ENCODE results near the gene ADPGK.
"Not testable (repeated sequence)": the region's sequence is repeated elsewhere in the genome, so short reads cannot be mapped to it uniquely, and the experiment has no call there.

Gene ADPGK

DNA sequence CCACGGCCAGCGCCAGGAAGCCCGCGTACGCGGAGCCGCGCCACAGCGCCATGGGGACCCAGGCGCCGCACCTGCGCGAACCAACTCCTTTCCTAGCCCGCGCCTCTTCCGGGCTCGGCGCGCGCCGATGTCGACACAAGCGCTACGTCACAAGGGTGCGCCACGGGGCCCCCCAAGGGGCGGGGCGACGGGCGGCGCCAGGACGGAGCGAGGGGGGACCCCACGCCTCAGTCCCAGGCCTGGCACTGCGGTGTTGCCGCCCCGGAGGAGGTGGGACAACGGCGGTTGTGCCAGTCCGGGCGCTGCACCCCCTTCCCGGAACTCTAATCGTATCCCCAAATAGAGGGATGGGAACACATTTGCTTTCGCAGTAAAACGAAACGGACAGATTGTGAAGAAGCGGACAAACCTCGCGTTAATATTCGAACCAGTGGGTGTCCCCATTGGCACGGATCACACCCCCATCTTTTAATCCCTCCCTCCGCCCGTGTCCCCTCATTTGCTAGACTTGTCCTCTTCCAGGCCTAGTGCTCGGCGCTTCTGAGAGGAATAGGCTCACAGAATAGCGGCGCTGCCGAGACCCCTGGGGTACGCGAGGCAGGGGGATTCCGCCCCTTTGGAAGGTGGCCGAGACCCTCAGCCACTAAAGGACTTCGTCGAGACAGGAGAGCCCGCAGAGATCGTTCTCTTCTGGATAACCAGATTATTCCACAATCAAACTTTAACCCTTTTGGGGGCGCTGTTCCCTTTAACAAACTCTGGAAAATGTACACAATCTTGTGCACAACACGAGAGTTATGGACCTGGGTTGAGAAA, at the start of gene ADPGK:
Gene ADPGK, minus strand, starts transcription at position 119 of the 816 bp plus-strand sequence. Its CDS starts 67 bp downstream, at position 52.
- peak; percentile 93 for DNase-seq (ENCODE audit: low spot score)

DNA sequence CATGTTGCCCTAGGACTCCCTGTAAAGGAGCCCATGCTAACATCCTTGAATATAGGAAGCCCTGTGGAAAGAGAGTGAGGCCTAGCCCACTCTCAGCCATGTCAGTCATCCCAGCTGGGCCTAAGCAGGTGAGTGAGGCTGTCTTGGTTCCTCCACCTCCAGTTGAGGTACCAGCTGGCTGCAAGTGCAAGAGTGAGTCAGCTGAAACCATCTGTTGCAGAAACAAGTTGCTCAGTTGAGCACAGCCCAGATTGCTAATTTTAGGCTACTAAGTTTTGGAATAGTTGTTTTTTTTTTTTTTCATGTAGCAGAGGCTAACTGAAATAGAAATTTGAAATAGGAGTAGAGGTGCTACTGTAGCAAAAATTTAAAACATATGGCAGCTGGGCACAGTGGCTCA, 43.7 kb upstream of the ADPGK start:
- no peak for DNase-seq (ENCODE audit: low spot score)

DNA sequence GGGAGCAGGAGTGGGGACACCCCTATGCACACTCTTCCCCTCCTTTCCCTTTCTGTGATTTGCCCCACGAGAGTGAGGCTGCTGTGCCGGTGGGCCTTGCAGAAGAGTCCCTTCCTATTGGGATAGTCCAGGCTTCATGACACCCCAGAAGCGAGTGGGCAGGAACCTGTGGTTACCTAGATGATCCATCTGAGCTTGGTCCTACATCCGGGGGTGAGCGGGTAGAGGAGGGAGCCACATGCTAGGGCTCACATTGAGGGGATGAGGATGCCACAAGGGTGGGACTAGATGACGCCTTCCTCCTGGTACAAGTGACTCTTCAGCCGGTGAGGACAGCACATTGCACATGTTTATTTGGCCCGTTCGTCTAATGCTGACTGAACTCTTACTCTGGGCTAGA, 43.1 kb upstream of the ADPGK start:
- no peak for DNase-seq (ENCODE audit: low spot score)

DNA sequence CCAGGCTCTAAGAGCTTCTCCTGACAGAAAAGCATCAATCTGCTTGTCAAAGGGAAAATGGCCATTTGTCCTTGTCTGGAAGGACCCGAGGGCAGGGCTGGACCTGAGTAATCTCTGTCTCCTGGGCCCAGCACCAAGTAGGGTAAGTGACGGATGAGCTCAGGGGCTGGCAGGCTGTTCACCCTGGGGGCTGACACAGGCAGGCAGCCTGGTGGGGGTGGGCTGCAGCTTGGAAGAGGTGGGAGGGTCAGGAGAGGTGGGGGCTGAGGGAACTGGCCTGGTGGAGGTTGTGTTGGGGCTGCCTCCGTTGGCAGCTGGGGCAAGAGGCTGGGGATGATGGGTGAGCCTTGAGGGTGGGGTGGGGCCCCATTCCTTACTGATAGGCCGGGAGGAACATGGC, 42.3 kb upstream of the ADPGK start:
- DNase-seq (ENCODE audit: low spot score) = no peak

DNA sequence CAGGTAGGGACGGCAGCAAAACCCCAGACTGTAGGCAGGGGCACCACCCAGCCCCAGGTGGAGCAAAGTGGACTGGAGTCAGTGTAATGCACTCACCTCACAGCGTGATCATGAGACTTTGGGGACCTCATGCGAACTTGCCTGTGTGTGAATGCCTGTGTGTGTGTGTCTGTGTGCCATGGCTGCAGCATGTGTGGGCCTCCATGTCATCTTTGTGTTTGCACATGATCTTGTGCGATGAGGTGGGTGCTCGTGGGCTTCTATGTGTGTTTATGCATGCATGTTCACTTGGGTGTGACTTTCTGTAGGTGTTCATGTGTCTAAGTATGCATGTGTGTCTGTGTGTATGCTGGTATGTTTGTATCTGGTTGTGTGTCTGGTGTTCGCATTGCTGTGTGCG, 41.2 kb upstream of the ADPGK start:
- no peak for DNase-seq (ENCODE audit: low spot score)

DNA sequence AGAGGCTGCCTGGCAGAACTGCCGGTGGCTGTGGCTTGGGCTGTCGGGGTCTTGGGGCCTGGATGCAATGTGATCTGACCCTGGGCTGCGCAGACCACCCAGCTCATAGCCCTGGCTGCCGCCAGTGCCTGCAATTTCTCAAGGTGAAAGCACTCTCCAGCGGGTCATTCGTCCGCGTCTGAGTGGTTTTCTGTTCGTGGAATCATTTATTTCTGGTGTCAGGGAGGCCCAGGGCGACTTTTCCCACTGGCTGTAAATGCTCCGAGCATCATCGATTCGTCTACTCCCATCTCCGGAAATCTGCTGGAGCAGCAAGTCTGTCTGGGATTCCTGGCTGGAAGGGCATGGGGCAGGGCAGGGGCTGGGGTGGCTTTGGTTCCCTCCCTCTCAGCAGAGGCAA, 40.6 kb upstream of the ADPGK start:
- no peak for DNase-seq (ENCODE audit: low spot score)

DNA sequence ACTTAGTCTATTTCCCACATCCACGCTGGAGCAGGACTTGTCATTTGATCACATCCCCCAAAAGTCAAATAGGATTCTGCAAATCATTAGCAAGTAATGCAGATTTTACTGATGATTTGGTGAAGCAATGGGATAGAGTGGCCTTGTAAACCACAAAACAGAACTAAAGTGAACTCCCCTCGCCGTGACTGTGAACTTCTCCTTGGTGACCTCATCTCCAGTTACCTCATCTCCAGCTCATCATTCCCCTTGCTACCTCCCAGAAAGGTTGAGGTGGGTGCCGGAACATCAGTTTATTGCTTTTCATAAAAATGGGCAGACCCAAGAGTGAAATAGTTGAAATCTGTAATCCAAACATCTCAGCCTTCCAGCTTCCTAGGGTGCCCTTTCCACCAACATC, 36.7 kb upstream of the ADPGK start:
- no peak for DNase-seq (ENCODE audit: low spot score)

DNA sequence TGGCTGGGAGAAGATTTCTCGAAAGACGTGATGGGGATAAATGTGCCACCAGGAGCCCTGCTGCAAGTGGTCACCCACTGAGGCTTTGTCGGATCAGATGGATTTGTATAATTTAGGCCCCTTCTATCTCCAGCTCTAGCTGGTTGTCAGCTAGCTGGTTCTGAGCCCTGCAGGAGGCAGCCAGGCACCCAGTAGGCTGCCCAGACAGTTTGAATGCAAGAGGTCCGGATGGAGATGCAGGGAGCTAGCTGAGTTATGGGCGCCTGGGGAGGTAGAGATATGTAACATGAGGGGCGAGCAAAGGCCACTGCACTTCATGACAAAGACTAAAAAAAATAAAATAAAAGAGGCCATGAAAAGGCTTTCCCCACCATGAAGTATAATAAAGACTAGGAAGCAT, 35.1 kb upstream of the ADPGK start:
- DNase-seq (ENCODE audit: low spot score) = no peak

DNA sequence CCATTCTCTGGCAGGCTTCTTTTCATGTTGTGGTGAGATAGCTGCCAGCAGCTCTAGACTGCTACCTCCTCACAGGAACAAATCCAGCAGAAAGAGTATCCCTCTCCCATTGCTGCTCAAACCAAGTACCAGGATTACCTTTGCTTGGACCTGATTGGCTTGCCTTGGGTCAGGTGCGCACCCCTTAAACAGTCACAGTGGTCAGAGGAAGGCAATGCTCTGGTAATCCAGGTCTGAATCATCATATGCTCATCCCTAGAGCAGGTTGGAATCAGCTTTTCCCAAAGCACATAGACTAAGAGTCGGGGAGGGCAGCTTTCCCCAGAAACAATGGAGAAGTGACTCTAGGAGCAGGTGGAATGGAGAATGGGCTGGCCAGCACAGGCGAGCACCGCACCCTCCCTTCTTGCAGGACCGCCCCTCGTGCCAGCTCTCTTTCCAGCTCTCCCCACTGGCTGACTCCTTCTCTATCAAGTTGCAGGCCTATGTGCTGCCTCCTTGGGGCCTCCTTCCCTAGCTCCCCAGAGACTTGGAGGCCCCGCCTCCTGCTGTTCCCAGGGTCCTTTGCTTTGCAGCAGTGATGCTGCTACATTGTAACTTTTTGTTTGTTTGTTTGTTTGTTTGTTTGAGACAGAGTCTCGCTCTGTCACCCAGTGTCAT, 29.9 kb upstream of the ADPGK start:
- no peak for DNase-seq (ENCODE audit: low spot score)

DNA sequence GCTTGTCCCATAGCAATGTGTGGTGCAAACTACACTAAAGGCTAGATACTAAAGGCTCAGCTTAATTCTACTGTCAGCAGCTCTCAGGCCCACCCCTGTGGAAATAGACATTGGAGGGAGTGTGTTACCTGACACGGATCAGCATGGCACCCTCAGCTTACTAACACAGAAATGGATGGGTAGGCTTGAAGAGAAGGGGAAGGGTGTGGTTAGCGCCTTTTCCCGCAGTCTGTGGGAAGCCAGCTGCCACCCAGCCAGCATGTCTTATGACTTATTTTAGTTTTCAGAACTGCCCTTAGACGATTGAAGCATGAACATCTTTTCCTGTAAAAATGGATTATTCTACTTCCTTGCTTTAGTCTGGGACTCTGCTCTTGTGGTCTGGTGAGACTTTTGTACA, 25.8 kb upstream of the ADPGK start:
- DNase-seq (ENCODE audit: low spot score) = no peak

DNA sequence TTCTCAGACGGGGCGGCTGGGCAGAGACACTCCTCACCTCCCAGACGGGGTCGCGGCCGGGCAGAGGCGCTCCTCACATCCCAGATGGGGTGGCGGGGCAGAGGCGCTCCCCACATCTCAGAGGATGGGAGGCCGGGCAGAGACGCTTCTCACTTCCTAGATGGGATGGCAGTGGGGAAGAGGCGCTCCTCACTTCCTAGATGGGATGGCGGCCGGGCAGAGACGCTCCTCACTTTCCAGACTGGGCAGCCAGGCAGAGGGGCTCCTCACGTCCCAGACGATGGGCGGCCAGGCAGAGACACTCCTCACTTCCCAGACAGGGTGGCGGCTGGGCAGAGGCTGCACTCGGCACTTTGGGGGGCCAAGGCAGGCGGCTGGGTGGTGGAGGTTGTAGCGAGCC, 23.8 kb upstream of the ADPGK start:
- not testable (repeated sequence) for DNase-seq (ENCODE audit: low spot score)

DNA sequence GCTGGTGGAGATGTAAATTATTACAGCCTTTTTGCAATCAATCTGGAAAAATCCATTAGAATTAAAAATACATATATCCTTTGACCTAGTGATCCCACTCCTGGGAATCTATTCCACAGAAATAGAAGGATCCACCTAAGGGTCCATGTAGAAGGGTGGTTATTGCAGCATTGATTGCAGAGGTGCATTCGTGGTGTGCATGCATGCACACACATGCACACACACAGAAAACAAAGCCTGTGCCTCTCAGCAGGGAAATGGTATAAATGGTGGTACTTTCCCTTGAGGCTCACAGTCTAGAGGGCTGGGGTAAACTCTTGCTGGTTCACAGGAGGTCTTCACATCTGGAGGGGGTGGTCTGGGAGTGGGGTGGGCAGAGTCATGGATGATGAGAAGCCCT, 19.4 kb upstream of the ADPGK start:
- no peak for DNase-seq (ENCODE audit: low spot score)

DNA sequence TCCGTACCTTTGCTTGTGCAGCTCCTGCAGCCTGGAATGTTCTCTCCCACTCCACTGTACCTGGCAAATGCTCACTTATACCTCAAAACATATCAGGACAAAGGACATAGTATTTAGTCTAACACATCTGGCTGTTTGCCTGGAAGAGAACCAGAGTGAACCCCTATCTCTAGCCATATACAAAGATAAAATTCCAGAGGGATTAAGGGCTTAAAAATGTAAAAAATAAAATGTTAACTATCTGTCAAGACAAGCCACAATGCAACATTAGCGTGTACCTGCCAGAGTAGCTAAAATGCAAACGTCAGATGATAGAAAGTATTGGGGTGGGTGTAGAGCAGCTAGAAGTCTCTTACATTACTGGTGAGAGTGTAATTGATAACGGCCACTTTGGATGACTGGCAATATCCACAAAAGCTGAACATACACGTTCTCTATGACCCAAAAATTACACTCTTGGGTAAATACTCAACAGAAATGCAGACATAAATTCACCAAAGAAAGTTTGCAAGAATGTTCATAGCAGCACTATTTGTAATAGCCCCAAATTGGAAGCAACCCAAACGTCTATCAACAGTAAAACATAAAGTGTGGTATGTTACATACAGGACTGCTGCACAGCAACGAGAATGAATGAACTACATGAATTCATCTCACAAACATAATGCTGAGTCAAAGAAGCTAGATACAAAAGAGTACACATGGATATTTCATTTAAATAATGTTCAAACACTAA, 18.2 kb upstream of the ADPGK start:
- DNase-seq (ENCODE audit: low spot score) = no peak

DNA sequence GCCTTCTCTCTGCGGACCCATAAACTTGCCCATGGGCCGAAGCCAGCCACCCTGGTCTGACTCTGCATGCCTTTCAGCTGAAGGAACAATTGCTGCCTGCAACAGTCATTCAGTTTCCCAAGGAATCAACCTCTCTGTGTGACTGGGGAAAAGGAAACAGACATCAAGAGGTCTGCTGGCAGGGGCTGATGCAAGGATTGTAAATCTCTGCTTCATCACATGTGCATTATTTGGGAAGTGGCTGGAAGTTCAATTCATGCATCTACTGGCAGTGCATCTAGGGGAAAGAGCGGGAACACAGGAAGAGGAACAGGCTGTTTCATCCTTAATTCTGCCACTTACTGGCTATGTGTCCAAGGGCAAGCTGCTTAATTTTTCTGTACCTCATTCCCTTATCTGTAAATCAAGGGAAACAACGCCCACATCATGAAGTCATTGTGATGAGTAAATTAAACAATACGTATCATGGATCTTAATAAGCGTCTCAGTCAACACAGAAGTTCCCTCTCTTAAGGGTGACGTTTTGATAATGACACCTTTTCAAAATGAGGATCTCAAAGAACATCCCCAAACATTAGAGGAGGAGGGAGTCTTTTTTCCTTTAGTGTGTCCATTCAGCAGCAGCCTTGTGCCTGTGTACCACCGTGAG, 17.4 kb upstream of the ADPGK start:
- no peak for DNase-seq (ENCODE audit: low spot score)

DNA sequence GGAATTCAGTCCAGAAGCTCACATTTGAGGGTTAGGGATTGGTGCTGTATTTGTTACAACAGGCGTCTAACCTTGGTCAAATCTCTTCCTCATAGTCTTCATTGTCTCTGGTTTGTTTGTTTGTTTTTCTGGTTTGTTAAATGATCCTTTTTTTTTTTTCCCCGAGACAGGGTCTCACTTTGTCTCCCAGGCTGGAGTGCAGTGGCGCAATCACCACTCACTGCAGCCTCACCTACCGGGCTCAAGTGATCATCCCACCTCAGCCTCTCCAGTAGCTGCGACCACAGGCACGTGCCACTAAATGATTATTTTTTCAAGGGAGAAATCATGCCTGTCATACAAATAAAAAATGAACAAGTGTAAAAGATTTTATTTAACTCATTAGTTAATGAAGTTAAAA, 14.3 kb upstream of the ADPGK start:
- DNase-seq (ENCODE audit: low spot score) = no peak

DNA sequence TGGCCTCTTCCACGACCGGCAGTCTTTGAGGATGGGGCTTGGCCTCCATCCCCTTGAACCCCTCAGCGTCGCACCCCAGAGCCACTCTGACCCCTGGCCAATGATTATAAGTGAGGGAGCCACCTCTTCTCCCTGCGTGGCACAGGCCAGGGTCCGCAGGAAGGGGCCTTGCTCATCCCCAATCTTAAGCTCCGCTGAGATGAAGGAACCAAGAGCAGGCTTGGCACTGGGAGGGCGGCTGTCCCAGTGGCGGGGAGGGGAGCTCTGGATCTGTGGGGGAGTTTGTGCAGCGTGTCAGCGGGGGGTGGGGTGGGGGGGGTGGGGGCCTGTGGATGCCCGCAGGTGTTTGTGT, 13.8 kb upstream of the ADPGK start:
- DNase-seq (ENCODE audit: low spot score) = no peak

DNA sequence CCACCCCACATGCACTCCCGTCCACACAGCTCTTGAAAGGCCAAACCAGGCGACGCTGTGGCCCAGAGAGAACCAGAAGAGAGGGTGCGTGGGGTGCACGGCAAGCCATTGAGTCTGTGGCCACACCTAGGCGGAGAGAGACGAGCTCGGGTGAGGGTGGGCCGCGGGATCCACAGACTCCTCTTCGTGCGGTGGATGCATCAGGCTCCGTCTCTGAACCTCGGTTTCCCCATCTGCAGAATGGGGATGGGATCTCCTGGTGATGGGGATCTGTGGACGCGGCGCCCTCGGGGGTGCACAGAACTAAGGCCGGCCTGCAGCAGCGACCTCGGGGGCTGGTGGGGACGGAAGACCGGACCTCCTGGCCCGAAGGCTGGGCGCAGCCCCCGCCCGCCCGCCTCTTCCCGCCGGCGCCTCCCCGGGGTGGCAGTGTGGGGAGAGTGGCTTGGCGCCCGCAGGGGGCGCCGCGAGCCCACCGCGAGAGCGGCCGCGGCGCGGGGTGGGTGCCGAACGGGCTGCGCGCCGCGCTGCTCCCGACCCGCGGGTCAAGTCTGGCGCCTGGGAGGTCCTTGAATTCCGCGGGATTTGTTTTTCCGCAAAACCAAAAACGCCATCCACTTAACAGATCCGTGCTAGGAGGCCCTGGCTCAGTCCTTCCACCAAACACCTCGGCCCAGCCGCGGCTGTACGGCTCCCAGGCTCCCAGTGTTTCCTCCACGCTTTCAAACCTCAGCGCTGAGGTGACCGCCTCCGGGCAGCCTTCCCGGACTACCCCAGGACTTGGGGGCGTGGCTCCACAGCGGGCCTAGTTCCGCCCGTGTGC, 13.2 kb upstream of the ADPGK start:
- DNase-seq (ENCODE audit: low spot score) = no peak

DNA sequence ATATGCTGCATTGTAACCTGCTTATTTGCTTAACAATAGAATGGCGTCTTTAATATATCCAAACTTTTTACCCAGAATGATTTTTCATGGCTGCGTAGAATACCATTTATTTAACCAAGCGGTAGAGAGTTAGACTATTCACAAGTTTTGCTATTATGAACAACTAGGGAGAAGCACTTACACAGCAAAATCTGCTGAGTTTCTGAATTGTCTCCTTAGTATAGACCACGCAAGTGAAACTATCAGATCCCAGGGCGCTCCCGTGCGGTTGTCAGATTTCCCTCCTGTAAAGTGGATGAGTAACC, 12.6 kb upstream of the ADPGK start:
- DNase-seq (ENCODE audit: low spot score) = no peak

DNA sequence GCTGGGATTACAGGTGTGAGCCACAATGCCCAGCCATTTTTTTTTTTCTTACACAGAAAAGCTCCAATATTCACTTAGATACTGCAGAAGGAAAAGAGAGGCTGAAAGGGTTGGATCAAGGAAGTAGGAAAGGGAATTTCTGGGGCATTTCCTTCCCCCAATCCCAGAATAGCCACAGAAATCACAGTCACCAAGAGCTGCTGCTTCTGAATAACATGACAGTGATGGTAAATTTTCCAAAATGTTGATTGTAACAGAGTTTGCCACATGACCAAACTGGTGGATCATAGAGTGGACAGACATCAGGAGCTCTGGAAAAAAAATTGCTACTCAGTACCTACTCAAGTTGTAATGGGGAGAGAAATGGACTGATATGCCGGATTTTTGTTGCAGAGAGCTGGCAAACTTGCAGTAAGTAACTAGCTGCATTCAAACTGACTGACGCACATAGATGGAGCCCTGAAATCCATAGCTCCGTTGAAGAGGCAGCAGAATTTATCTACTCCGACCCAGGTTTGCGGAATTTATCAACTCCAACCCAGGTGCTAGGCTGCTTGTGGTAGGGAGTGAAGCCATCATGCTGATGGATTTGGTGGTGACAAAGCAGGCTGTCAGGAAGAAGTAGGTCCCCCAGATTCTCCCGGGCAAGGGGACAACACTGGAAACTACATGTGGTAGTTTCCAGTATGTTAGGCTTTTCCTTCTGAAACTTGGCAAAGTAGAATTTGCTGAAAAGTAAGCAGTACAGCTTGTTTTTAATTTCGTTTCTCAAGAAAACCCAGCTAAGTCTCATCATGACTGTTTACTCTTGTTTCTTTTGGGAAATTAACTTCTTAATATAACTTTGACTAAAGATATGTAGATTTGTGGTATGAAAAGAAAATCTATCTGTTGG, 10.5 kb upstream of the ADPGK start:
- no peak for DNase-seq (ENCODE audit: low spot score)

DNA sequence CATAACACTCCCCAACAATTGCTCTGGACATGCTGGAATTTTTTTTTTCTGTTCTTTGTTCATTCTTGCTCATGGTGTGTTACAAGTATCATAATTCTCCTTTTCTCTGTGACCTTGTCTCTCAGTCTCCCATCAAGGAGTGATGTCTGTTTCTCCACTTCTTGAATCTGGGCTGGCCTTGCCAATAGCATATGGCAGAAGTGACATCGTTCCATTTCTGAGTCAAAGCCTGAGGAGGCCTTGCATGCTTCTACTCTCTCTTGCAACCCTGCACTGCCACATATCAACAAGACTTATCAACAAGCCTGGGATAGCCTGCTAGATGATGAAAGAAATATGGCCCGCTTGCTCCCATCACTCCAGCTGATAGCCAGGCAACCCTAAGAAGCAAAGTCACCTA, 8.9 kb upstream of the ADPGK start:
- DNase-seq (ENCODE audit: low spot score) = no peak

DNA sequence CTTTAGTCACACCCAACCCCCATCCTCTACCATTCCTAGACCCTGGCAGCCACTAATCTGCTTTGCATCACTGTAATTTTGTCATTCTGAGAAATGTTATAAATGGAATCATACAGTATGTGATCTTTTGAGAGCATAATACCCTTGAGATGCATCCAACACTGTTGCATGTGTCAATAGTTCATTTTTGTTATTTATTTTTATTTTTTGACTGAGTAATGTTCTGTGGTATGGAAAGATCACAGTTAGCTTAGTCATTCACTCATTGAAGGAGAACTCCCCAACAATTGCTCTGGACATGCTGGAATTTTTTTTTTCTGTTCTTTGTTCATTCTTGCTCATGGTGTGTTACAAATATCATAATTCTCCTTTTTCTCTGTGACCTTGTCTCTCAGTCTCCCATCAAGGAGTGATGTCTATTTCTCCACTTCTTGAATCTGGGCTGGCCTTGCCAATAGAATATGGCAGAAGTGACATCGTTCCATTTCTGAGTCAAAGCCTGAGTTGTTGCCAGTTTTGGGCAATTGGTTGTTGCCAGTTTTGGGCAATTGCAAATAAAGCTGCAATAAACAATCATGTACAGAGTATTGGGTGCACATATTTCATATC, 6.8 kb upstream of the ADPGK start:
- DNase-seq (ENCODE audit: low spot score) = no peak

All from hematopoietic multipotent progenitor cell treated with erythropoietin and hydrocortisone succinate and interleukin-3 and kit ligand, for 17 days (in vitro differentiated cells).